Measurements from ENCODE around the gene MTAP. TPM values are rescaled to one million over a fixed set of nuclear protein-coding genes. Genes with fewer than 3 reads are reported as not detected.

Gene MTAP
- total RNA-seq, 3 donors from 2014 or later: 20.8 to 40.2 (median 29.5) TPM

DNA sequence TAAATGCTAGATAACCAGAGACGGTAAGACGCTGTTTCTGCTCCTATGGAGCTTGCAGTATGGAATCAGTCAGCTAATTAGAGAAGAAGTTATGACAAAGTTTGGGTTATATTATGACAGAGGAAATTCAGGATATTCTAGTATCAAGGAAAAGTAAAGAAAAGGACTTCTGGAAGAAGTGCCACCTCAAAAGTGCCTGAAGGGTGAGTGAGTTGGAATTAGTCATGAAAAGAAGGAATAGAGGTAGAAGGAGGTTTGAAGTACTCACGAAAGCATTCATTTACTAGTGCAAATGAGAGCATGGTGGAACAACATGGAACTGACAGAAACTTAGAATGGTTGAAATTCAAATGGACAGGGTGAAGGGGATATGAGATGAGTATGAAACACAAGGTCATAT is 40.4 kb upstream of the MTAP start:
- Histone ChIP-seq H3K9me3 (no peaks in the 10 kb centered on the region), H3K27ac (no peak overlapping the region), H3K27me3 (no peaks in the 10 kb centered on the region), H3K4me3 (no peak overlapping the region), H3K4me1 (no peaks in the 10 kb centered on the region), H3K36me3 (no peaks in the 10 kb centered on the region)
- intact Hi-C loops (cut with DNase I; ENCODE audit: low total_unique reads): no loop called here
- TF ChIP-seq POLR2AphosphoS5 (IDR thresholded peaks at IDR 0.05) (no peak), POLR2A (IDR thresholded peaks at IDR 0.05) (no peak)
- TF ChIP-seq, protein P1, sequence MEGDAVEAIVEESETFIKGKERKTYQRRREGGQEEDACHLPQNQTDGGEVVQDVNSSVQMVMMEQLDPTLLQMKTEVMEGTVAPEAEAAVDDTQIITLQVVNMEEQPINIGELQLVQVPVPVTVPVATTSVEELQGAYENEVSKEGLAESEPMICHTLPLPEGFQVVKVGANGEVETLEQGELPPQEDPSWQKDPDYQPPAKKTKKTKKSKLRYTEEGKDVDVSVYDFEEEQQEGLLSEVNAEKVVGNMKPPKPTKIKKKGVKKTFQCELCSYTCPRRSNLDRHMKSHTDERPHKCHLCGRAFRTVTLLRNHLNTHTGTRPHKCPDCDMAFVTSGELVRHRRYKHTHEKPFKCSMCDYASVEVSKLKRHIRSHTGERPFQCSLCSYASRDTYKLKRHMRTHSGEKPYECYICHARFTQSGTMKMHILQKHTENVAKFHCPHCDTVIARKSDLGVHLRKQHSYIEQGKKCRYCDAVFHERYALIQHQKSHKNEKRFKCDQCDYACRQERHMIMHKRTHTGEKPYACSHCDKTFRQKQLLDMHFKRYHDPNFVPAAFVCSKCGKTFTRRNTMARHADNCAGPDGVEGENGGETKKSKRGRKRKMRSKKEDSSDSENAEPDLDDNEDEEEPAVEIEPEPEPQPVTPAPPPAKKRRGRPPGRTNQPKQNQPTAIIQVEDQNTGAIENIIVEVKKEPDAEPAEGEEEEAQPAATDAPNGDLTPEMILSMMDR (IDR thresholded peaks at IDR 0.05): no peak
- no peak for DNase-seq (ENCODE audit: low spot score in 2 of 2)

GRCh38 chr9:21764846-21765245 is 37.6 kb upstream of the MTAP start:
- intact Hi-C loops (cut with DNase I; ENCODE audit: low total_unique reads): no loop called here
- H3K36me3 ChIP-seq: no peaks in the 10 kb centered on the region
- no peak for DNase-seq (ENCODE audit: low spot score in 2 of 2)
- H3K9me3 ChIP-seq: no peaks in the 10 kb centered on the region
- no peak for TF ChIP-seq POLR2AphosphoS5 (IDR thresholded peaks at IDR 0.05)
- TF ChIP-seq, protein P1 (IDR thresholded peaks at IDR 0.05): no peak
- TF ChIP-seq POLR2A (IDR thresholded peaks at IDR 0.05): no peak
- H3K27ac ChIP-seq: no peak overlapping the region
- H3K4me1 ChIP-seq: no peaks in the 10 kb centered on the region
- no peaks in the 10 kb centered on the region for H3K27me3 ChIP-seq
- no peak overlapping the region for H3K4me3 ChIP-seq

GRCh38 chr9:21766096-21766495 is 36.3 kb upstream of the MTAP start:
- no peaks in the 10 kb centered on the region for H3K27me3 ChIP-seq
- no peaks in the 10 kb centered on the region for H3K9me3 ChIP-seq
- TF ChIP-seq POLR2AphosphoS5 (IDR thresholded peaks at IDR 0.05): no peak
- TF ChIP-seq, protein P1 (IDR thresholded peaks at IDR 0.05): no peak
- no peak for TF ChIP-seq POLR2A (IDR thresholded peaks at IDR 0.05)
- H3K4me3 ChIP-seq: no peak overlapping the region
- no peak overlapping the region for H3K27ac ChIP-seq
- intact Hi-C loops (cut with DNase I; ENCODE audit: low total_unique reads): no loop called here
- H3K4me1 ChIP-seq: no peaks in the 10 kb centered on the region
- DNase-seq (ENCODE audit: low spot score in 2 of 2): no peak
- H3K36me3 ChIP-seq: no peaks in the 10 kb centered on the region

- TF ChIP-seq POLR2A (IDR thresholded peaks at IDR 0.05): no peak
- no peaks in the 10 kb centered on the region for H3K4me1 ChIP-seq
- no peak for DNase-seq (ENCODE audit: low spot score in 2 of 2)
- H3K27ac ChIP-seq: no peak overlapping the region
- H3K27me3 ChIP-seq: no peaks in the 10 kb centered on the region
- H3K4me3 ChIP-seq: no peak overlapping the region
- intact Hi-C loops (cut with DNase I; ENCODE audit: low total_unique reads): no loop called here
- no peaks in the 10 kb centered on the region for H3K36me3 ChIP-seq
- no peaks in the 10 kb centered on the region for H3K9me3 ChIP-seq
These were observed 31.4 kb upstream of the MTAP start for GRCh38 chr9:21770871-21771560.

- intact Hi-C loops (cut with DNase I; ENCODE audit: low total_unique reads): no loop called here
- TF ChIP-seq POLR2AphosphoS5 (IDR thresholded peaks at IDR 0.05) (no peak), POLR2A (IDR thresholded peaks at IDR 0.05) (no peak)
- TF ChIP-seq, protein P1 (IDR thresholded peaks at IDR 0.05): no peak
- no peak overlapping the region for H3K4me3 ChIP-seq
- H3K27me3 ChIP-seq: no peaks in the 10 kb centered on the region
- no peaks in the 10 kb centered on the region for H3K9me3 ChIP-seq
- DNase-seq (ENCODE audit: low spot score in 2 of 2): no peak
- H3K36me3 ChIP-seq: no peaks in the 10 kb centered on the region
- H3K27ac ChIP-seq: no peak overlapping the region
- no peaks in the 10 kb centered on the region for H3K4me1 ChIP-seq
These were observed 24.7 kb upstream of the MTAP start for GRCh38 chr9:21777701-21778100.

All from breast epithelium (tissue), 4 donors.